ENCODE data around the gene PTGIR. TPM values are rescaled to one million over a fixed set of nuclear protein-coding genes. Genes with fewer than 3 reads are reported as not detected.

The PTGIR gene
- total RNA-seq, 1 donor from 2014 or later = 0.46 TPM

GRCh38 chr19:46635920-46636761 is 11.3 kb upstream of the PTGIR start, which contains the start of gene GNG8:
GNG8 (minus strand) TSS chr19:46636202; CDS start chr19:46634682, 1,520 bp downstream.
- Mint-ChIP-seq H3K9me3 (no peaks in the 10 kb centered on the region), H3K36me3 (no peaks in the 10 kb centered on the region), H3K4me3 (peak within 1 kb of the TSS; percentile 70), H3K27ac (no peak within 1 kb of the TSS), H3K27me3 (peaks cover 38% of the 10 kb centered on the region), H3K4me1 (ENCODE audit: unreplicated experiment) (peaks cover 23% of the 10 kb centered on the region)
- no peak for TF ChIP-seq CTCF (conservative IDR thresholded peaks at IDR 0.05)
- no peak for DNase-seq (ENCODE audit: extremely low spot score, unreplicated experiment)

GRCh38 chr19:46634656-46635218 is 9.8 kb upstream of the PTGIR start:
- no peaks in the 10 kb centered on the region for H3K9me3 Mint-ChIP-seq
- H3K4me3 Mint-ChIP-seq = peak overlapping the region; percentile 70
- H3K27me3 Mint-ChIP-seq = peaks cover 28% of the 10 kb centered on the region
- TF ChIP-seq CTCF (conservative IDR thresholded peaks at IDR 0.05) = no peak
- no peak overlapping the region for H3K27ac Mint-ChIP-seq
- no peak for DNase-seq (ENCODE audit: extremely low spot score, unreplicated experiment)
- H3K4me1 Mint-ChIP-seq (ENCODE audit: unreplicated experiment) = peaks cover 22% of the 10 kb centered on the region
- no peaks in the 10 kb centered on the region for H3K36me3 Mint-ChIP-seq

- H3K27me3 Mint-ChIP-seq = peaks cover 28% of the 10 kb centered on the region
- H3K4me1 Mint-ChIP-seq (ENCODE audit: unreplicated experiment) = peaks cover 22% of the 10 kb centered on the region
- H3K4me3 Mint-ChIP-seq = peak overlapping the region; percentile 78
- H3K36me3 Mint-ChIP-seq = no peaks in the 10 kb centered on the region
- H3K9me3 Mint-ChIP-seq = no peaks in the 10 kb centered on the region
- peak; percentile 89 for DNase-seq (ENCODE audit: extremely low spot score, unreplicated experiment)
- no peak overlapping the region for H3K27ac Mint-ChIP-seq
- no peak for TF ChIP-seq CTCF (conservative IDR thresholded peaks at IDR 0.05)
Observed at GRCh38 chr19:46634045-46634655, 9.3 kb upstream of the PTGIR start.

- TF ChIP-seq CTCF (conservative IDR thresholded peaks at IDR 0.05) = no peak
- Mint-ChIP-seq H3K27ac (no peak overlapping the region), H3K9me3 (no peaks in the 10 kb centered on the region), H3K4me1 (ENCODE audit: unreplicated experiment) (peaks cover 22% of the 10 kb centered on the region), H3K4me3 (peak overlapping the region; percentile 23), H3K27me3 (peaks cover 28% of the 10 kb centered on the region), H3K36me3 (no peaks in the 10 kb centered on the region)
- no peak for DNase-seq (ENCODE audit: extremely low spot score, unreplicated experiment)
Observed at GRCh38 chr19:46633130-46633529, 8.2 kb upstream of the PTGIR start.

- no peak for DNase-seq (ENCODE audit: extremely low spot score, unreplicated experiment)
- Mint-ChIP-seq H3K4me1 (ENCODE audit: unreplicated experiment) (peaks cover 22% of the 10 kb centered on the region), H3K9me3 (no peaks in the 10 kb centered on the region), H3K36me3 (no peaks in the 10 kb centered on the region), H3K27me3 (peaks cover 28% of the 10 kb centered on the region), H3K27ac (peak overlapping the region; percentile 36), H3K4me3 (no peak overlapping the region)
- TF ChIP-seq CTCF (conservative IDR thresholded peaks at IDR 0.05) = no peak
Observed at GRCh38 chr19:46631481-46631880, 6.6 kb upstream of the PTGIR start.
